WERI-Rb-1 (cell line): Measurements from ENCODE around the gene IGSF9.

Experiments
- DNase-seq: peaks from one replicate; pipeline ENCODE4 v3.0.0-alpha.2; 2020
- H3K27ac ChIP-seq: fragments of 250-450 bp; sonication (Bioruptor Pico); 2 replicates; pipeline ENCODE4 v1.5.1; 2020; ENCODE audit warnings: mild to moderate bottlenecking, moderate library complexity
- H3K27me3 ChIP-seq: fragments of 250-450 bp; sonication (Bioruptor Pico); 2 replicates; pipeline ENCODE4 v1.5.1; 2021; ENCODE audit warnings: mild to moderate bottlenecking, low read depth, moderate library complexity; ENCODE audit not compliant: insufficient read depth, severe bottlenecking
- H3K36me3 ChIP-seq: fragments of 250-450 bp; sonication (Bioruptor Pico); 2 replicates; pipeline ENCODE4 v1.5.1; 2020; ENCODE audit warnings: mild to moderate bottlenecking, moderate library complexity
- H3K4me3 ChIP-seq: 2 replicates; pipeline ENCODE4 v1.5.1; 2011; ENCODE audit warnings: low read depth, mild to moderate bottlenecking, control low read depth, low read length
- H3K9me3 ChIP-seq: fragments of 250-450 bp; sonication (Bioruptor Pico); 2 replicates; pipeline ENCODE4 v1.5.1; 2021; ENCODE audit warnings: mild to moderate bottlenecking, moderate library complexity; ENCODE audit not compliant: severe bottlenecking
- TF ChIP-seq, protein P1 (sequence below): IDR thresholded peaks from 2 replicates; pipeline ENCODE4 v1.5.1; 2011; ENCODE audit warnings: low read depth, mild to moderate bottlenecking, control low read depth, inconsistent platforms, low read length

The IGSF9 gene

DNA sequence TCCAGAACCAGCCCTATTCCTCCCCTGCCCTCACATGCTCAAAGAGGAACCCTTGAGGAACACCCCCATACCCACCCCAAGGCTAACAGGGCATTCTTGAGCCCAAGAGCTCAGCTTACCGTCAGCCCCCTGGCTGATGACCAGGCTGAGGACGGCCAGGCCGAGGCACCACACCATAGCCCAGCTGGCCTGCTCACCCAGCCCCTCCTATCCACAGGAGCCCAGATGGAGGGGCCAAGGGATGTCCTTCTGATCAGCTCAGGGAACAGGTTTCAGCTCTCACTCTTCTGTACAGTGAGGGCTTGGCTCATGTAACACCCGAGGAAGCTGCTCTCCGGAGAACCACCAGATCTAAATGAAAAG, 2.2 kb downstream of the IGSF9 start:
- TF ChIP-seq, protein P1, sequence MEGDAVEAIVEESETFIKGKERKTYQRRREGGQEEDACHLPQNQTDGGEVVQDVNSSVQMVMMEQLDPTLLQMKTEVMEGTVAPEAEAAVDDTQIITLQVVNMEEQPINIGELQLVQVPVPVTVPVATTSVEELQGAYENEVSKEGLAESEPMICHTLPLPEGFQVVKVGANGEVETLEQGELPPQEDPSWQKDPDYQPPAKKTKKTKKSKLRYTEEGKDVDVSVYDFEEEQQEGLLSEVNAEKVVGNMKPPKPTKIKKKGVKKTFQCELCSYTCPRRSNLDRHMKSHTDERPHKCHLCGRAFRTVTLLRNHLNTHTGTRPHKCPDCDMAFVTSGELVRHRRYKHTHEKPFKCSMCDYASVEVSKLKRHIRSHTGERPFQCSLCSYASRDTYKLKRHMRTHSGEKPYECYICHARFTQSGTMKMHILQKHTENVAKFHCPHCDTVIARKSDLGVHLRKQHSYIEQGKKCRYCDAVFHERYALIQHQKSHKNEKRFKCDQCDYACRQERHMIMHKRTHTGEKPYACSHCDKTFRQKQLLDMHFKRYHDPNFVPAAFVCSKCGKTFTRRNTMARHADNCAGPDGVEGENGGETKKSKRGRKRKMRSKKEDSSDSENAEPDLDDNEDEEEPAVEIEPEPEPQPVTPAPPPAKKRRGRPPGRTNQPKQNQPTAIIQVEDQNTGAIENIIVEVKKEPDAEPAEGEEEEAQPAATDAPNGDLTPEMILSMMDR, result no peak
- peak overlapping the region; percentile 81 for H3K4me3 ChIP-seq
- peaks cover 48% of the 10 kb centered on the region for H3K36me3 ChIP-seq
- H3K27ac ChIP-seq, result peak overlapping the region; percentile 97
- no peaks in the 10 kb centered on the region for H3K27me3 ChIP-seq
- H3K9me3 ChIP-seq, result no peaks in the 10 kb centered on the region
- peak; percentile 88 for DNase-seq

- H3K27ac ChIP-seq, result peak overlapping the region; percentile 97
- H3K9me3 ChIP-seq, result no peaks in the 10 kb centered on the region
- H3K4me3 ChIP-seq, result peak overlapping the region; percentile 81
- H3K36me3 ChIP-seq, result peaks cover 51% of the 10 kb centered on the region
- TF ChIP-seq, protein P1, result no peak
- no peaks in the 10 kb centered on the region for H3K27me3 ChIP-seq
- peak; percentile 51 for DNase-seq
Measured at GRCh38 chr1:159942632-159943277, 2.7 kb downstream of the IGSF9 start.

GRCh38 chr1:159941591-159942560, 3.5 kb downstream of the IGSF9 start:
- TF ChIP-seq, protein P1, result no peak
- no peaks in the 10 kb centered on the region for H3K27me3 ChIP-seq
- peak overlapping the region; percentile 81 for H3K4me3 ChIP-seq
- DNase-seq, result peak; percentile 96
- peak overlapping the region; percentile 97 for H3K27ac ChIP-seq
- peaks cover 60% of the 10 kb centered on the region for H3K36me3 ChIP-seq
- H3K9me3 ChIP-seq, result no peaks in the 10 kb centered on the region

- Histone ChIP-seq H3K36me3 (peaks cover 68% of the 10 kb centered on the region), H3K27me3 (no peaks in the 10 kb centered on the region), H3K4me3 (peak overlapping the region; percentile 9), H3K27ac (peak overlapping the region; percentile 97), H3K9me3 (no peaks in the 10 kb centered on the region)
- DNase-seq, result peak; percentile 78
- TF ChIP-seq, protein P1, result no peak
Measured at GRCh38 chr1:159941141-159941540, 4.3 kb downstream of the IGSF9 start.

- peak overlapping the region; percentile 97 for H3K27ac ChIP-seq
- peaks cover 78% of the 10 kb centered on the region for H3K36me3 ChIP-seq
- H3K9me3 ChIP-seq, result no peaks in the 10 kb centered on the region
- H3K27me3 ChIP-seq, result no peaks in the 10 kb centered on the region
- peak; percentile 95 for DNase-seq
- TF ChIP-seq, protein P1, result no peak
- H3K4me3 ChIP-seq, result peak overlapping the region; percentile 0; the same call in 1 of the 2 replicates
Measured at GRCh38 chr1:159940006-159940620, 5.3 kb downstream of the IGSF9 start.
